KOPT-K1 (cell line): ENCODE results near the gene SAG.
"Not testable (repeated sequence)": the region's sequence is repeated elsewhere in the genome, so short reads cannot be mapped to it uniquely, and the experiment has no call there.

Experiments used
- H3K27ac ChIP-seq: fragments of 200-600 bp; sonication (generic); 2 replicates; pipeline ENCODE4 v1.5.1; 2016; ENCODE audit warnings: antibody characterized with exemption, mild to moderate bottlenecking, low read depth, low read length; ENCODE audit not compliant: poor library complexity, severe bottlenecking
- H3K36me3 ChIP-seq: fragments of 200-600 bp; sonication (generic); 2 replicates; pipeline ENCODE4 v1.5.1; 2017; ENCODE audit warnings: antibody characterized with exemption, mild to moderate bottlenecking, low read length, moderate library complexity; ENCODE audit not compliant: insufficient read depth
- H3K9me3 ChIP-seq: fragments of 200-600 bp; sonication (generic); 2 replicates; pipeline ENCODE4 v1.5.1; 2017; ENCODE audit warnings: antibody characterized with exemption, low read length, mild to moderate bottlenecking; ENCODE audit not compliant: insufficient read depth, poor library complexity, severe bottlenecking

SAG gene

DNA sequence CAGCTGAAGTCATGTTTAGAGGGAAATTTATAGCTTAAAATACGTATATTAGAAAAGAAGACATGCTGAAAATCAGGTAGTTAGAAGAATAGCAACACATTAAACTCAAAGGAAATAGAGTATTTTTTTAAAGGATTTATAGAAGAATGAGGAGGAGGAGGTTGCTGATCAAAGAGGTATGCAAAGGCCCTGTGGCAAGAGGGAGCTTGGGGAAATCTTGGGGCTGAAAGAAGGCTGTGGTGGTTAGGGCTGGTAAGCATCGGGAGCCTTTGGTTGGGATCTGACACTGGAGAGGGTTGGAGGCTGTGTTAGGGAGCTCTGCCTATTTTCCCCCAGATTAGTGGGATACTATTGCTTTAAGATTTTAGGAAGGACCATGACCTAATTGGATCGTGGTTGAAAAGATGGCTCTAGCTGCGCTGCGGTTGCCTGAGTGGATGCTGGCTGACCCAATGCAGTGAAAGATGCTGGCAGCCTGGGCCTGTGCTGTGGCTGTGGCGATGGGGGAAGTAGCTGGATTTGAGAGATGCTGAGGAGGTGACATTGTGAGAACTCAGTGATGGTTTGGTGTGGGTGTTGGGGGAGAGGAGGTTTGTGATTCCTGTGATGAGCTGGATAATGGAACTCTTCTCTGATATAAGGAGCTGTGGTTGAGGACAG lies 58.4 kb downstream of the SAG start:
- H3K27ac ChIP-seq = no peak overlapping the region
- peaks cover 10% of the 10 kb centered on the region; the same call in 1 of the 2 replicates for H3K36me3 ChIP-seq
- no peaks in the 10 kb centered on the region for H3K9me3 ChIP-seq

DNA sequence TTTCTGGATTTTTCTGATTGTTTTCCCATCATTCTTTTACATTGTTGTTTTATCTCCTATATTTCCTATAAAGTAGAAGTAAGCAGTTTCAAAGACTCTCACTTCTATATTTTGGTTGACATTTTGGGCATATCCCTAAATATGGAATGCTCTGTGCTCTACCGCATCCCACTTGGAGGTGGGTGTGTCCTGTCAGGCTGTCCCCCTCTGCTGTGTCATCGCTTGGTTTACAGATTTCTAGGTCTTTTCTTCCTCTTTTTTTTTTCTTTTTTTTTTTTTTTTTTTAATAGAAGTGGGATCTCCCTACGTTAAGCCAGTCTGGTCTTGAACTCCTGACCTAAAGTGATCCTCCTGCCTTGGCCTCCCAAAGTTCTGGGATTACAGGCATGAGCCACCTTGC lies 60.0 kb downstream of the SAG start:
- Histone ChIP-seq H3K9me3 (no peaks in the 10 kb centered on the region), H3K36me3 (peaks cover 17% of the 10 kb centered on the region), H3K27ac (no peak overlapping the region)

- peaks cover 23% of the 10 kb centered on the region for H3K36me3 ChIP-seq
- H3K27ac ChIP-seq = no peak overlapping the region
- H3K9me3 ChIP-seq = no peaks in the 10 kb centered on the region
Measured at GRCh38 chr2:233368756-233369155, 61.1 kb downstream of the SAG start.

DNA sequence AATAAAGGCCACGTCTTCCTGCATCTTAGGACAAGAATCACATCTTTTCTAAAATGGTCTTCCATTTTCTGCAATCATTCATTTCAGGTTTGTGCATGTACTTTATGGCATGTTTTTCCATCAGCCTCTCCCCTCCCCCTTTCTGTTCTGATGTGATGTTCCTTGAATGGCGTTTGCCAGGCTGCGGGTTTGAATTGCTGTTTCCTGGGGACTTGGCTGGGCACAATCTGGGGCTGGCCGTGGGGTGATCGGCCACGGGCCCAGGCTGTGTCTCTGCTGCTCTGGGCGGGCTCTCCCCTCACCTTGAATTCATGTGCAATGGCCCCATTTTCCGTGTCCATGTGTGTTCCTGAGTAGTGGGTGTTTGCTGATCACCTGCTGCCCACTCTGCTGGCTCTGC lies 61.8 kb downstream of the SAG start:
- Histone ChIP-seq H3K9me3 (no peaks in the 10 kb centered on the region), H3K27ac (no peak overlapping the region), H3K36me3 (peaks cover 24% of the 10 kb centered on the region)

GRCh38 chr2:233369897-233370685 lies 62.5 kb downstream of the SAG start:
- H3K27ac ChIP-seq = no peak overlapping the region
- H3K9me3 ChIP-seq = no peaks in the 10 kb centered on the region
- H3K36me3 ChIP-seq = peaks cover 24% of the 10 kb centered on the region

DNA sequence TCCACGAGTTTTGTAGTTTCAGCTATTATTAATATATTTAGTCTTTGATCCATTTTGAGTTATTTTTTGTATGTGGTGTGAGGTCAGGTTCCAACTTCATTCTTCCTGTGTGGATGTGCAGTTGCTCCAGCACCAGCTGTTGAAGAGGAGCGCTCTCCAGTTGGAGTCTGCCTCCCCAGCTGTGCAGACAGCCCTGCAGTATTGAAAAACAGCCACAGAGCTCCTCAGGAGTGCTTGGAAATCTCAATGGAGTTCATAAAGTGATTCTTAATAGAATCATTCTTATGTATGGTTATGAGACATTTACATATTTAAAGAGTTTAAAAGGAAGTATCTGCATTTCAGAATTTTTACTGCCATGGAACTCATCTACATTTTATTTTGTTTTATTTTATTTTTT lies 64.0 kb downstream of the SAG start:
- H3K36me3 ChIP-seq = peaks cover 30% of the 10 kb centered on the region
- H3K9me3 ChIP-seq = no peaks in the 10 kb centered on the region
- no peak overlapping the region for H3K27ac ChIP-seq

GRCh38 chr2:233372855-233373254 lies 65.2 kb downstream of the SAG start:
- Histone ChIP-seq H3K36me3 (peaks cover 41% of the 10 kb centered on the region), H3K9me3 (no peaks in the 10 kb centered on the region), H3K27ac (no peak overlapping the region)

DNA sequence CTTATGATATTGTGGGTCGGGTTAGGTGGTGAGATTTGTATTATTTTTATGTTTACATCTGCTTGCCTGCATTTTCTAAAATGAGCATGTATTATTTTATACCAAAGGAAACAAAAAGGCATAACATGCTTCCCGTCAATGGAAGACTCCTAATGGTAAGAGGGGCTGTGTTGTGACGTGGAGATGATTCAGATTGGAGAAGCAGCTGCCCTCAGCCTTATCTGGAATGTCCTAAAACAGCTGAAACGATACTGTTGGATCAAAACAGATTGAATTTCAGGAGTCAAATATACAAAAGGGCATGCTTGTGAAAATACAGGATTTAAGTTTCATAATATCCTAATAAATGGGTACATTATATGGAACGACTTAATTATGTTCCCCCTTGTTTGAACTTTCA lies 65.7 kb downstream of the SAG start:
- peaks cover 41% of the 10 kb centered on the region for H3K36me3 ChIP-seq
- no peaks in the 10 kb centered on the region for H3K9me3 ChIP-seq
- H3K27ac ChIP-seq = no peak overlapping the region

DNA sequence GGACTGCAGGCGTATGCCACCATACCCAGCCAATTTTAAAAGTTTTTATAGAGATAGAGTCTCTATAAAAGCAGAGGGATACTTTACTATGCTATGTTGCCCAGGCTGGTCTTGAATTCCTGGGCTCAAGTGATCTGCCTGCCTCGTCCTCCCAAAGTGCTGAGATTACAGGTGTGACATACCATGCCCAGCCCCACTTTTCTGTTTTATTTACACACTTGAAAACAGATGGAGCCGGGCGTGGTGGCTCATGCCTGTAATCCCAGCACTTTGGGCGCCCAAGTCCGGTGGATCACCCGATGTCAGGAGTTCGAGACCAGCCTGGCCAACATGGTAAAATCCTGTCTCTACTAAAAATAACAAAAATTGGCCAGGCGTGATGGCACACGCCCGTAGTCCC lies 67.2 kb downstream of the SAG start:
- not testable (repeated sequence) for H3K9me3 ChIP-seq, H3K27ac ChIP-seq
- H3K36me3 ChIP-seq = peaks cover 41% of the 10 kb centered on the region

DNA sequence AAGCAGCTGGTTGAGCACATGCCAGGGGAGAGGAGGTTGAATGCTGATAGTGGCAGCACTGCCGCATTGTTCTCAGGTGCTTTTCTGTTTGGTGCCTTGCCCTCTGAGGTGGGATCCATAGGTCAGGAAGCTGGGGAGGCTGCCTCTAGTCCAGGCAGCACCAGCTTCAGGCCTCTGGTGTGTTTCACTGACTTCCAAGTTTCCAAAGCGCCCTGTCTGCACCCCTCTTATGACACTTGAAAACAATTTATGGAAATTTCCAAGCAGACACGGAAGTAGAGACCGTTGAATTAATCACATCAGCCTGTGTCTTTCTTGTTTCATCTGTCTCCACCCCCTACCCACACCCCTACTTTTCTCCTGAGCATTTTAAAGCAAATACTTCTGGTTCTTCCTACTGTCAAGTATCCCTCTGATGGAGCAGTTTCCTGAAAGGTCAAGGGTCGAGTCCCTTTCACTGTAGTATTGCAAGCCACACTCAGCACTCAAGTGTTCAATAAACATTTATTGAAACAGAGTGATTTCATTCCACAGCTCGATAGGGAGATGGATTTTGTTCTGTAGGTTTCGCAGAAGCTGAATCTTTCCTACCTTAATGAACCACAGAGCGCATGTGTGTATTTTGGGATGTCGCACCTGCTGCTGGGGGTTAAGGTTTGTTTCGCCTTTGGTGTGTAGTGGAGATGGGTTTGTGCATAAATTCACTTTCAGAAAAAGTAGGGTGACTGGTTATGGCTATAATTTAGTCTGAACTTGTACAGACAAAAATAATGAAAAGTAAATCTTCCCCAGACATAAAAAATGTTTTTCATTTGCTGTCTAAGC lies 68.1 kb downstream of the SAG start:
- H3K36me3 ChIP-seq = peaks cover 41% of the 10 kb centered on the region
- no peaks in the 10 kb centered on the region for H3K9me3 ChIP-seq
- H3K27ac ChIP-seq = no peak overlapping the region

DNA sequence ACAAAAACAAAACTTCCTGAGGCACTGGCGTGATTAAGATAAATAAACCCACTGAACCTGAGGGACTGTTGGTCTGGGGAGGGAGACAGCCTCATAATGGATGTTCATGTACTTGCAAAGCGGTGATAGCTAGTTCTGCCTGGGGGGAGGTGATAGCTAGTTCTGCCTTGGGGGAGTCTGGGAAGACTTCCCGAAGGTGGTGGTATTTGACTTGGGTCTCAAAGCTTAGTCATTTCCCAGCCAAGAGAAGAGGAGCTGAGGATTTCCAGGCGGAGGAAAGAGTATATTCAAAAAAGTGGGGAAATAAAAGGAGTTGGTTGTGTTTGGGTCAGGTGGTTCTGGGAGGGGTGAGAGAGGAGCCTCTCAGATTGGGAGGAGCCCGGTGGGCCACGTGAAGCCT lies 71.4 kb downstream of the SAG start:
- Histone ChIP-seq H3K9me3 (no peaks in the 10 kb centered on the region), H3K36me3 (peaks cover 19% of the 10 kb centered on the region), H3K27ac (no peak overlapping the region)

GRCh38 chr2:233379441-233379840 lies 71.8 kb downstream of the SAG start:
- H3K9me3 ChIP-seq = no peaks in the 10 kb centered on the region
- H3K36me3 ChIP-seq = peaks cover 16% of the 10 kb centered on the region
- H3K27ac ChIP-seq = no peak overlapping the region

- Histone ChIP-seq H3K36me3 (peaks cover 16% of the 10 kb centered on the region), H3K9me3 (no peaks in the 10 kb centered on the region), H3K27ac (no peak overlapping the region)
Measured at GRCh38 chr2:233380132-233380895, 72.7 kb downstream of the SAG start.

DNA sequence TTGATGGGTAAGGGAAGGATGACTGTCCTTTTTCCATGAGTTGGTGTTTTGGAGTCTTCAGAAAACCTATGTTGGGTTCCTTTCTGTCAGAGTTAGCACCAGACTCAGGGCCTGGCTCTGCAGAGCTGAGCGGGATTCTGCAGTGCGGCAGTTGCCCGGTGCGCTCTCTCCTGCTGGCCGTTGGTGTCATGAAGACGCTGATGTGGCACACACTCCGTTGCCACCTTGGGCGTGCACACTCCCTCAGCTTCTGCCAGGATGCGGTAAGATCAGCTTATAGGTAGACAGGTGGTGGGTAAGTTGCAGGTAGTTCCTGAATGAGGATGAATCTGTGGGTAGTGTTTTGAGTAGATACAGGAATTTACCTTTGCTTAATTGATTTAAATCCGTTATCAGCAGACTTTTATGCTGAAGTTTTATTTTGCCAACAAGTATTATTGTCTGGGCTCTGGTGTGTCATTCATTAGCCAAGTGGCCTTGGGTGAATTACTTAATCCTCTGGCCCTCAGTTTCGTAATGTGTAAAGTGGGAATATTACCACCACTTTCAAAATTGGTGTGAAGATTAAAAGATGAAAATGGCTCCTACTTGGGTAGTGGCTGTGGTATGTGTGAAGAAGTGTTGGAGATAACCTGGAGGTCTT lies 73.5 kb downstream of the SAG start:
- Histone ChIP-seq H3K36me3 (peaks cover 13% of the 10 kb centered on the region), H3K9me3 (no peaks in the 10 kb centered on the region), H3K27ac (no peak overlapping the region)
